ENCODE measurements around the gene SLC35B2. TPM values are rescaled to one million over a fixed set of nuclear protein-coding genes. Genes with fewer than 3 reads are reported as not detected.

Gene SLC35B2
- total and polyA plus RNA-seq, 8 donors = 38.7 to 50.3 (median 43.7) TPM

DNA sequence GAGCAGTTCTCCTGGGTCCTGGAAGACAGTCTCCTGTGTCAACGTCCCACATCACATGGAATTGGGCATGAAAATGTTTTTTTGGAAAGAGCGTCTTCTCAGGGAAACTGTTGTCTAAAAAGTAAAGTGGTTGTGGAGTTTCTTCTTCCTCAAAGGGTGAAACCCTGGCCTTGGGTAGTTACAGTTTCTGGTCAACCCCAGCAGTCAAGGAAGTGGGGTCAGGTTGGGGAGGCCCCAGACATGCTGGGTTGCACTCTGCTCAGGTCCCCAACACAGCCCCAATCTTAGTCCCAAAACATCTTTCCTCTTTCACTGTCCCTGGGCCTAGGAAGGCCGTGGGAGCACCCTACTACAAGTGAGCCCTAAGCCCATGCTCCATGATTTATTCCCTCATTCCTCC lies 9.0 kb upstream of the SLC35B2 start:
- intact Hi-C loops (cut with DNase I) = loop anchor here in 1 of 2 donors (5.0 kb wide), 1 partner anchor 71 kb away; no protein-coding TSS in a partner anchor

DNA sequence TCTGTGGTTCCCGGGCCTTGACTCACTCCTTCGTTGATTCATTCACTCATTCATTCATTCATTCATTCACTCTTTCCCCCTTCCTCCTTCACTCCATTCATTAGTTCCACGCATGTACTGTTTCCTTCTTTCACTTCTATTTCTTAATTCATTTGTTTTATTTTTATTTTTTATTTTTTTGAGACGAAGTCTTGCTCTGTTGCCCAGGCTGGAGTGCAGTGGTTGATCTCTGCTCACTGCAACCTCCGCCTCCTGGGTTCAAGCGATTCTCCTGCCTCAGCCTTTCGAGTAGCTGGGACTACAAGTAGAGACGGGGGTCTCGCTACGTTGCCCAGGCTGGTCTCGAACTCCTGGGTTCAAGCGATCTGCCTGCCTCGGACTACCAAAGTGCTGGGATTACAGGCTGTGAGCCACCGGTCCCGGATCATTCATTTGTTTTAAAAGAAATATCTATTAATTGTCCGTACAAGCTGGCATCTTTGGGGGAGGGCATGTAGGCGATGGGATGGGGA lies 8.4 kb upstream of the SLC35B2 start:
- peak overlapping the region; percentile 83 to 87 for H3K4me3 ChIP-seq
- H3K27ac ChIP-seq = peak overlapping the region; percentile 85 to 90
- peaks cover 0 to 18% of the 10 kb centered on the region in 2 donors for H3K36me3 ChIP-seq
- ATAC-seq = no peak
- peaks cover 28 to 64% of the 10 kb centered on the region in 2 donors for H3K4me1 ChIP-seq
- H3K9me3 ChIP-seq = no peaks in the 10 kb centered on the region
- intact Hi-C loops (cut with DNase I) = loop anchor here in 1 of 2 donors (5.0 kb wide), 1 partner anchor 72 kb away; no protein-coding TSS in a partner anchor
- peaks cover 16 to 27% of the 10 kb centered on the region in 2 donors for H3K27me3 ChIP-seq
- no peak for DNase-seq
- TF ChIP-seq, protein P1, sequence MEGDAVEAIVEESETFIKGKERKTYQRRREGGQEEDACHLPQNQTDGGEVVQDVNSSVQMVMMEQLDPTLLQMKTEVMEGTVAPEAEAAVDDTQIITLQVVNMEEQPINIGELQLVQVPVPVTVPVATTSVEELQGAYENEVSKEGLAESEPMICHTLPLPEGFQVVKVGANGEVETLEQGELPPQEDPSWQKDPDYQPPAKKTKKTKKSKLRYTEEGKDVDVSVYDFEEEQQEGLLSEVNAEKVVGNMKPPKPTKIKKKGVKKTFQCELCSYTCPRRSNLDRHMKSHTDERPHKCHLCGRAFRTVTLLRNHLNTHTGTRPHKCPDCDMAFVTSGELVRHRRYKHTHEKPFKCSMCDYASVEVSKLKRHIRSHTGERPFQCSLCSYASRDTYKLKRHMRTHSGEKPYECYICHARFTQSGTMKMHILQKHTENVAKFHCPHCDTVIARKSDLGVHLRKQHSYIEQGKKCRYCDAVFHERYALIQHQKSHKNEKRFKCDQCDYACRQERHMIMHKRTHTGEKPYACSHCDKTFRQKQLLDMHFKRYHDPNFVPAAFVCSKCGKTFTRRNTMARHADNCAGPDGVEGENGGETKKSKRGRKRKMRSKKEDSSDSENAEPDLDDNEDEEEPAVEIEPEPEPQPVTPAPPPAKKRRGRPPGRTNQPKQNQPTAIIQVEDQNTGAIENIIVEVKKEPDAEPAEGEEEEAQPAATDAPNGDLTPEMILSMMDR (IDR thresholded peaks at IDR 0.05) = no peak

More for the DNA sequence above, 9.0 kb upstream of the SLC35B2 start:
- TF ChIP-seq, protein P1 (IDR thresholded peaks at IDR 0.05) = no peak
- Histone ChIP-seq H3K27me3 (peaks cover 18 to 33% of the 10 kb centered on the region in 2 donors), H3K36me3 (peaks cover 0 to 13% of the 10 kb centered on the region in 2 donors), H3K9me3 (no peaks in the 10 kb centered on the region), H3K27ac (peak overlapping the region in 1 of 2 donors; percentile 90), H3K4me1 (peaks cover 28 to 62% of the 10 kb centered on the region in 2 donors), H3K4me3 (no peak overlapping the region)
- ATAC-seq = no peak
- no peak for DNase-seq

DNA sequence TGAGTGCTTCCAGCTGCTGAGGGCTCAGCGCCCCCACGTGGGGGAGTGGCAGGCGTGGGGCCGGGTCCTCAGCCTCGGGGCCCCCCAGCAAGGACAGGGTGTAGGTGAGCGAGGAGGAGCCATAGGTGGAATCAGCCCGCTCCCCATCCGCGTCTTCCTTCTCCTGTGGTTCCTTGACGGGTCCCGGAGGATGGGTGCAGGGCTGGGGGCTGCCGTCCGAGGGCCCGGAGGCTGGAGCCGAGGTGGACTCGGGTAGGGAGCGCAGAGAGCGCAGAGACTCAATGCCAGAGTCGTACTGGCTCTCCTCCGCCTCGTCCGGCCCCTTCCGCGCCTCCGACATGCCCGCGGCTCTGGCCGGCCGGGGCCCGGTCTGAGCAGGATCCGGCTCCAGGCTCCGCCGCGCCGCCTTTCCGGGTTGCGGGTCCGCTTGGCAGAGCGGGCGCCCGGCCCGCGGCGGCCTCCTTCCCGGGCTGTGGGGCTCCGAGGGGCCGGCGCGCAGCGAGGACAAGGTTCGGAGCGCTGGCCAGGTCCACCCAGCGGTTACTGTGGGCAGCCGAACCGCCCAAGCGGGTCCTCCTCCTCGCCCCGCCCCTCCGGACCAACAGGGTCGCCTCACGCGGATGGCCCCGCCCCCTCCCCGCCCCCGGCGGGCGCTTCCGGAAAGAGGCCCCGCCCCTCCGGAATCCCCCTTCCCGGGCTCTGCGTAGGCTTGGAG lies 7.8 kb upstream of the SLC35B2 start, which contains the start of gene NFKBIE:
Gene NFKBIE (minus strand): TSS at position 545 of the 715 bp plus-strand sequence. CDS start 205 bp downstream, at position 340.
- Histone ChIP-seq H3K27ac (peak within 1 kb of the TSS; percentile 85 to 90), H3K27me3 (peaks cover 11 to 21% of the 10 kb centered on the region in 2 donors), H3K4me1 (peaks cover 28 to 58% of the 10 kb centered on the region in 2 donors), H3K36me3 (peaks cover 0 to 22% of the 10 kb centered on the region in 2 donors), H3K9me3 (no peaks in the 10 kb centered on the region), H3K4me3 (peak within 1 kb of the TSS; percentile 83 to 87)
- ATAC-seq (peak; percentile 89), DNase-seq (peak; percentile 91 to 99 (median 96))
- intact Hi-C loops (cut with DNase I) = loop anchor here in 1 of 2 donors (5.0 kb wide), 1 partner anchor 72 kb away; no protein-coding TSS in a partner anchor
- TF ChIP-seq, protein P1 (IDR thresholded peaks at IDR 0.05) = peak in 1 of 2 donors; percentile 41

DNA sequence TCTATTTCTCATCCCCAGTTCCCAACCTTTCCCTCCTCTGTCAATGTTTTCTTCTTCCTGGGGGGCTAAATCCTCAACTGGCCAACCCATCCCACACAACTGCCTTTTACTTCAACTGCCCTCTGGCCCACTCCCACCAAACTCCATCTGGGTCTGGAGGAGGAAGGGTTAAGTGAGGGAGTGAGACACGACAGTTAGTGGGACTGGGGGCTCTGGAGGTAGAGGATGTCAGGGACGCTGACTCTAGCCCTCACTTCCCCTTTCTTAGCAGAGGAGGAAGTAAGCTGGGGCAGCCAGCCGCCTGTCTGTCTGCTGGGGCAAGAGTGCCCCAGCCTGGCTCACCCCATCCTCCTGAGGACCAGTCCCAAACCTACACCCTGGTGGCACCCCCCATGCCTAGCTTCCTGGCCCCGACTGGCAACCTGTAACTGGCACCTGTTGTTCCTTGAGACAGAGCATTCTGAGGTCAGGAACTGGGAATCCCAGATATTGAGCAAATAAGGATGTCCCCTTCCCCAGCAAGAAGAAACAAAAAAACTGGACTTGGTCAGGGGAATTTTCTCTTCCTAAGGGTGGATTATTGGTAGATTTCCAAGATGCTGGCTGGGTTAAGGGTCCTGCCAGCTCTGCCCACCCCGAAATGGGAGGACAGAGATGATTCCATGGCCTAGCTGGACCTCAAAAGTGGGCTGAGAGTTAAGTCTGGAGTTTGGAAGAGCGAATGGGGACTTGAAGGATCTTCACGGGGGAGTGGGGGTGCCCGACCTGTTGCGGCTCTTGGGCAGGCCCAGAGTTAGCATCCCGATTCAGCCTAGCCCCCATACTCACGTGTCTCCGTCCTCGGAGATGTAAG lies 7.1 kb upstream of the SLC35B2 start:
- intact Hi-C loops (cut with DNase I) = loop anchor here in 1 of 2 donors (5.0 kb wide), 1 partner anchor 73 kb away; no protein-coding TSS in a partner anchor
- ATAC-seq (peak; percentile 35), DNase-seq (peak in 2 of 4 donors; percentile 84 to 93)

More for the DNA sequence above, 7.1 kb upstream of the SLC35B2 start:
- Histone ChIP-seq H3K9me3 (no peaks in the 10 kb centered on the region), H3K27me3 (peaks cover 4 to 13% of the 10 kb centered on the region in 2 donors), H3K27ac (peak overlapping the region; percentile 85 to 90), H3K4me3 (peak overlapping the region; percentile 83 to 87), H3K36me3 (peaks cover 0 to 30% of the 10 kb centered on the region in 2 donors), H3K4me1 (peaks cover 28 to 50% of the 10 kb centered on the region in 2 donors)
- TF ChIP-seq, protein P1 (IDR thresholded peaks at IDR 0.05) = no peak
